CD8-positive, alpha-beta memory T cell (primary cell): Measurements from ENCODE around the gene MYG1. TPM values are rescaled to one million over a fixed set of nuclear protein-coding genes. Genes with fewer than 3 reads are reported as not detected.

Source experiments
- CTCF ChIA-PET: fragments of 350-600 bp; sonication (Branson Sonifier 250); formaldehyde crosslinking; loops from one replicate; lab custom pipeline; 2021; ENCODE audit warnings: antibody characterized with exemption; lab: Charles Lee
- POLR2A ChIA-PET: fragments of 350-600 bp; sonication (Branson Sonifier 250); formaldehyde crosslinking; loops from one replicate; lab custom pipeline; 2021; ENCODE audit warnings: antibody characterized with exemption; lab: Charles Lee
- DNase-seq, 5 donors: peaks; one replicate each; pipeline versions ENCODE4 v3.0.0 to v3.0.0-alpha.2; 2020 to 2022; ENCODE audit warnings: mixed read lengths in 1 of 5
- H3K27ac ChIP-seq: one replicate; pipeline ENCODE4 v1.7.0; 2013; ENCODE audit warnings: low read depth, mild to moderate bottlenecking, low read length, moderate library complexity
- H3K27me3 ChIP-seq: 2 replicates; pipeline ENCODE4 v1.7.0; 2013; ENCODE audit warnings: low read length, mild to moderate bottlenecking; ENCODE audit not compliant: insufficient read depth, poor library complexity, severe bottlenecking
- H3K36me3 ChIP-seq: 2 replicates; pipeline ENCODE4 v1.7.0; 2013; ENCODE audit warnings: mild to moderate bottlenecking, low read length, moderate library complexity; ENCODE audit not compliant: insufficient read depth
- H3K4me1 ChIP-seq: 2 replicates; pipeline ENCODE4 v1.7.0; 2013; ENCODE audit warnings: mild to moderate bottlenecking, low read length, moderate library complexity; ENCODE audit not compliant: insufficient read depth
- H3K4me3 ChIP-seq: 2 replicates; pipeline ENCODE4 v1.7.0; 2013; ENCODE audit warnings: mild to moderate bottlenecking, low read length
- H3K9me3 ChIP-seq: 2 replicates; pipeline ENCODE4 v1.7.0; 2013; ENCODE audit warnings: mild to moderate bottlenecking, low read length
- H3K27ac Mint-ChIP-seq, 8 donors: one replicate each; pipeline ENCODE4 v1.8.0; 2020 to 2021; ENCODE audit warnings: mixed read lengths in 8 of 8, mild to moderate bottlenecking in 6 of 8, inconsistent platforms in 3 of 8, moderate library complexity in 3 of 8
- H3K27me3 Mint-ChIP-seq, 2 donors: one replicate each; pipeline ENCODE4 v1.8.0; 2020 to 2021; ENCODE audit warnings: mixed read lengths in 2 of 2, mild to moderate bottlenecking in 1 of 2, moderate library complexity in 1 of 2
- H3K36me3 Mint-ChIP-seq, 3 donors: one replicate each; pipeline ENCODE4 v1.8.0; 2020 to 2021; ENCODE audit warnings: mixed read lengths in 3 of 3, inconsistent platforms in 1 of 3, mild to moderate bottlenecking in 1 of 3
- H3K4me1 Mint-ChIP-seq, 3 donors: one replicate each; pipeline ENCODE4 v1.8.0; 2020 to 2021; ENCODE audit warnings: mixed read lengths in 3 of 3, inconsistent platforms in 1 of 3, mild to moderate bottlenecking in 1 of 3
- H3K4me3 Mint-ChIP-seq, 7 donors: one replicate each; pipeline ENCODE4 v1.8.0; 2020 to 2021; ENCODE audit warnings: mixed read lengths in 7 of 7, mild to moderate bottlenecking in 6 of 7, moderate library complexity in 4 of 7, inconsistent platforms in 2 of 7
- H3K9me3 Mint-ChIP-seq, 5 donors: one replicate each; pipeline ENCODE4 v1.8.0; 2020 to 2022; ENCODE audit warnings: mixed read lengths in 5 of 5, mild to moderate bottlenecking in 3 of 5, moderate library complexity in 2 of 5, inconsistent platforms in 1 of 5
- polyA plus RNA-seq: library from polyadenylated mRNA; unstranded; fragments of 300-500 nt; fragmentation: Illumina TruSeq; gene quantifications from one replicate; pipeline ENCODE4 v1.2.3, GENCODE V29; 2021
- total RNA-seq, 2 experiments: library from RNA; stranded (reverse); gene quantifications; one replicate each; pipeline ENCODE4 v1.2.3, GENCODE V29; 2021

MYG1 gene
- total and polyA plus RNA-seq, 3 experiments from 2014 or later, result 67.9 to 82.5 (median 81.1) TPM

GRCh38 chr12:53345486-53346188 is 46.1 kb downstream of the MYG1 start:
- H3K9me3 Mint-ChIP-seq, result no peaks in the 10 kb centered on the region
- H3K27ac Mint-ChIP-seq, result peak overlapping the region in 5 of 8 donors; percentile 85 to 95 (median 92)
- ChIA-PET CTCF (interaction anchor here (0.7 to 6.6 kb wide), 42 partner anchors 9 to 401 kb away, joined by 3 to 209 read pairs (median 4); partner anchors contain the start of genes AAAS, AMHR2, CSAD and ITGB7), POLR2A (interaction anchor here (1.0 to 4.0 kb wide), 7 partner anchors 10 to 73 kb away, joined by 3 to 28 read pairs (median 7); partner anchors contain the start of genes AAAS, MYG1, PFDN5 and SP1)
- H3K36me3 ChIP-seq, result no peaks in the 10 kb centered on the region
- no peaks in the 10 kb centered on the region for H3K27me3 ChIP-seq
- no peak overlapping the region for H3K4me3 ChIP-seq
- H3K4me1 ChIP-seq, result peaks cover 9% of the 10 kb centered on the region
- peaks cover under 1 to 1% of the 10 kb centered on the region in 2 donors for H3K27me3 Mint-ChIP-seq
- peaks cover 0 to 2% (median 0%) of the 10 kb centered on the region in 3 donors for H3K36me3 Mint-ChIP-seq
- H3K4me1 Mint-ChIP-seq, result peaks cover 12 to 18% (median 14%) of the 10 kb centered on the region in 3 donors
- no peaks in the 10 kb centered on the region for H3K9me3 ChIP-seq
- H3K4me3 Mint-ChIP-seq, result peak overlapping the region; percentile 32 to 98 (median 94)
- H3K27ac ChIP-seq, result no peak overlapping the region
- no peak for DNase-seq

DNA sequence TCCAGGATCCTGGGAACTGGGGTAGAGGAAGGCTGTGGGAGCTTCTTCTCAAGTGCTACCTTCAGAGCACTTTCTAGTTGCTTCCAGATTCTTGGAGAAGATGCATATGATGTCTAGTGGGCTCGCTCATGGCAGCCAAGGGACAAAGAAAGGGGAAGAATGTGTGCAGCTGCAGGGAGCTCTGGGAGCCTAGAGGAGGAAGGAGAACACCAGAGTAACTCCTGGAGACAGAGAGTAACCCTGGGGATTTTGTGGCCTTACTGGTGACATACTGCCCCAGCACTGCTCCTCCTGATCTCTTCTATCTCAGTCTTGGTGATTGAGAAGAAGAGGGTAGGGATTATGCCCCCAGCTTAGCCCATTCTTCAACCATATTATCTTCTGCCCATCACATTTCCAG is 47.0 kb downstream of the MYG1 start:
- ChIA-PET POLR2A (interaction anchor here (0.6 to 4.0 kb wide), 2 partner anchors 22 to 322 kb away, joined by 4 to 28 read pairs; no protein-coding TSS in a partner anchor), CTCF (interaction anchor here (1.4 to 6.6 kb wide), 7 partner anchors 22 to 188 kb away, joined by 4 to 209 read pairs (median 17); partner anchors contain the start of gene AAAS)
- no peak for DNase-seq
- H3K4me3 ChIP-seq, result no peak overlapping the region
- peaks cover 0 to 1% of the 10 kb centered on the region in 2 donors for H3K27me3 Mint-ChIP-seq
- H3K27ac ChIP-seq, result no peak overlapping the region
- peaks cover 9% of the 10 kb centered on the region for H3K4me1 ChIP-seq
- no peaks in the 10 kb centered on the region for H3K27me3 ChIP-seq
- peak overlapping the region in 2 of 7 donors; percentile 6 to 23 for H3K4me3 Mint-ChIP-seq
- no peaks in the 10 kb centered on the region for H3K36me3 ChIP-seq
- H3K27ac Mint-ChIP-seq, result peak overlapping the region in 3 of 8 donors; percentile 40 to 51 (median 48)
- no peaks in the 10 kb centered on the region for H3K9me3 Mint-ChIP-seq
- H3K4me1 Mint-ChIP-seq, result peaks cover 12 to 18% (median 14%) of the 10 kb centered on the region in 3 donors
- H3K9me3 ChIP-seq, result no peaks in the 10 kb centered on the region
- peaks cover 0 to 2% (median 0%) of the 10 kb centered on the region in 3 donors for H3K36me3 Mint-ChIP-seq

DNA sequence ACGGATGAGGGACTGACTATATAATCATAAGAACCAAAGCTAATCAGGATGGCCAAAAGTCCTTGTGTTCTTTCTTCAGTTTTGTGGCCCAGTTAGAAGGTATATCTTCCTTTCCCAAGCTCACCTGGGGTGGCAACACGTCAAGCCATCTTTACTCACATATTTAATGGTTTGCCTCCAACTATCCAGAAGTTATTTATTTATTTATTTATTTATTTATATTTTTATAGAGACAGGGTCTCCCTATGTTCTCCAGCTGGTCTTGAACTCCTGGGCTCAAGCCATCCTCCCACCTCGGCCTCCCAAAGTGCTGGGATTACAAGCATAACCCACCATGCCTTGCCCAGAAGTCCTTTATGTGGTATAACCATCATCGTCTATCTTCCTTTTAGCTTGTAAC is 48.4 kb downstream of the MYG1 start:
- Mint-ChIP-seq H3K36me3 (peaks cover 0 to 2% (median 0%) of the 10 kb centered on the region in 3 donors), H3K4me1 (peaks cover 18 to 23% (median 20%) of the 10 kb centered on the region in 3 donors), H3K9me3 (no peaks in the 10 kb centered on the region), H3K27me3 (peaks cover 0 to 1% of the 10 kb centered on the region in 2 donors), H3K27ac (no peak overlapping the region), H3K4me3 (no peak overlapping the region)
- no peak for DNase-seq
- Histone ChIP-seq H3K27me3 (no peaks in the 10 kb centered on the region), H3K4me1 (peaks cover 14% of the 10 kb centered on the region), H3K4me3 (no peak overlapping the region), H3K36me3 (no peaks in the 10 kb centered on the region), H3K27ac (no peak overlapping the region), H3K9me3 (no peaks in the 10 kb centered on the region)
- ChIA-PET CTCF (interaction anchor here (1.0 to 6.6 kb wide), 4 partner anchors 23 to 134 kb away, joined by 3 to 209 read pairs (median 21); partner anchors contain the start of genes AAAS and ESPL1), POLR2A (interaction anchor here (0.6 kb wide), 1 partner anchor 77 kb away, joined by 3 read pairs; no protein-coding TSS in a partner anchor)

- no peaks in the 10 kb centered on the region for H3K9me3 Mint-ChIP-seq
- Histone ChIP-seq H3K27ac (no peak overlapping the region), H3K27me3 (no peaks in the 10 kb centered on the region), H3K9me3 (no peaks in the 10 kb centered on the region), H3K4me3 (no peak overlapping the region), H3K4me1 (peaks cover 6% of the 10 kb centered on the region), H3K36me3 (no peaks in the 10 kb centered on the region)
- H3K4me1 Mint-ChIP-seq, result peaks cover 6 to 7% (median 6%) of the 10 kb centered on the region in 3 donors
- no peaks in the 10 kb centered on the region for H3K27me3 Mint-ChIP-seq
- no peaks in the 10 kb centered on the region for H3K36me3 Mint-ChIP-seq
- no peak overlapping the region for H3K4me3 Mint-ChIP-seq
- CTCF ChIA-PET, result interaction anchor here (0.6 to 6.3 kb wide), 50 partner anchors 9 to 305 kb away, joined by 3 to 121 read pairs (median 4); partner anchors contain the start of genes AAAS, AMHR2, ESPL1 and NPFF
- peak; percentile 71 to 89 (median 78) for DNase-seq
- POLR2A ChIA-PET, result interaction anchor here (0.6 to 1.2 kb wide), 4 partner anchors 23 to 245 kb away, joined by 3 to 13 read pairs (median 4); partner anchors contain the start of gene NPFF
- peak overlapping the region in 3 of 8 donors; percentile 2 to 38 (median 12) for H3K27ac Mint-ChIP-seq
Measured at GRCh38 chr12:53352331-53353256, 53.1 kb downstream of the MYG1 start.

GRCh38 chr12:53353257-53353655 is 53.8 kb downstream of the MYG1 start:
- no peaks in the 10 kb centered on the region for H3K27me3 ChIP-seq
- Mint-ChIP-seq H3K27me3 (no peaks in the 10 kb centered on the region), H3K4me3 (no peak overlapping the region), H3K4me1 (peaks cover 6 to 7% (median 6%) of the 10 kb centered on the region in 3 donors), H3K9me3 (no peaks in the 10 kb centered on the region), H3K36me3 (no peaks in the 10 kb centered on the region), H3K27ac (no peak overlapping the region)
- no peaks in the 10 kb centered on the region for H3K36me3 ChIP-seq
- ChIA-PET CTCF (interaction anchor here (1.0 to 6.3 kb wide), 13 partner anchors 12 to 156 kb away, joined by 3 to 121 read pairs (median 6); partner anchors contain the start of genes AAAS, AMHR2, ESPL1 and NPFF), POLR2A (no interaction called here)
- H3K27ac ChIP-seq, result no peak overlapping the region
- H3K4me1 ChIP-seq, result peaks cover 6% of the 10 kb centered on the region
- H3K9me3 ChIP-seq, result no peaks in the 10 kb centered on the region
- no peak overlapping the region for H3K4me3 ChIP-seq
- no peak for DNase-seq

DNA sequence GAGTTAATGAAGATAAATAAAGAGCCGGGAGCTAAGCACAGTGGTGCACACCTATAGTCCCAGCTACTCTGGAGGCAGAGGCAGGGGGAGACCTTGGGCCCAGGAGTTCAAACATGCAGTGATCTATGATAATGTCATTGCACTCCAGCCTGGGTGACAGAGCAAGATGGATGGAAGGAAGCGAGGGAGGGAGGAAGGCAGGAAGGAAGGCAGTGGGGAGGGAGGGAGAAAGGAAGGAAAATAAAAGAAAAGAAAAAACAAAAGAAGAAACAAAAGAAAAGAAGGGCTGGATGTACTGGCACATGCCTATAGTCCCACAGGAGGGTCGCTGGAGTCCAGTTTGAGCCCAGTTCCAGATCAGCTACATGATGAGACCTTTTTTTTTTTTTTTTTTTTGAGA is 55.6 kb downstream of the MYG1 start:
- H3K27me3 Mint-ChIP-seq, result no peaks in the 10 kb centered on the region
- H3K9me3 ChIP-seq, result no peaks in the 10 kb centered on the region
- ChIA-PET POLR2A (no interaction called here), CTCF (interaction anchor here (0.9 to 6.3 kb wide), 5 partner anchors 10 to 154 kb away, joined by 4 to 121 read pairs (median 6); partner anchors contain the start of genes AMHR2 and NPFF)
- H3K4me3 ChIP-seq, result no peak overlapping the region
- no peak for DNase-seq
- no peak overlapping the region for H3K27ac Mint-ChIP-seq
- H3K9me3 Mint-ChIP-seq, result no peaks in the 10 kb centered on the region
- H3K4me3 Mint-ChIP-seq, result no peak overlapping the region
- peaks cover 6% of the 10 kb centered on the region for H3K4me1 ChIP-seq
- no peak overlapping the region for H3K27ac ChIP-seq
- H3K4me1 Mint-ChIP-seq, result peaks cover 6 to 7% (median 6%) of the 10 kb centered on the region in 3 donors
- H3K27me3 ChIP-seq, result no peaks in the 10 kb centered on the region
- H3K36me3 ChIP-seq, result no peaks in the 10 kb centered on the region
- no peaks in the 10 kb centered on the region for H3K36me3 Mint-ChIP-seq
